Naive B cell (primary cell): ENCODE data around the gene GUCY2D. TPM values are rescaled to one million over a fixed set of nuclear protein-coding genes. Genes with fewer than 3 reads are reported as not detected.

ENCODE experiments used
- ATAC-seq, 2 donors: fragments of 150-1000 bp; cut with Tn5 transposase; 2 replicates each; pipeline ENCODE4 v1.10.0; 2021; ENCODE audit warnings: low read depth in 2 of 2, mild to moderate bottlenecking in 2 of 2, moderate library complexity in 2 of 2
- DNase-seq: peaks from one replicate; pipeline ENCODE4 v3.0.0; 2022
- H3K27ac Mint-ChIP-seq, 6 donors: one replicate each; pipeline ENCODE4 v1.8.0; 2020 to 2022; ENCODE audit warnings: mild to moderate bottlenecking in 6 of 6, mixed read lengths in 6 of 6, moderate library complexity in 5 of 6, inconsistent platforms in 2 of 6
- H3K27me3 Mint-ChIP-seq, 3 donors: one replicate each; pipeline ENCODE4 v1.8.0; 2021 to 2022; ENCODE audit warnings: mixed read lengths in 3 of 3, mild to moderate bottlenecking in 1 of 3
- H3K36me3 Mint-ChIP-seq, 2 donors: one replicate each; pipeline ENCODE4 v1.8.0; 2020 to 2022; ENCODE audit warnings: mixed read lengths in 2 of 2, inconsistent platforms in 1 of 2, mild to moderate bottlenecking in 1 of 2
- H3K4me1 Mint-ChIP-seq, 3 donors: one replicate each; pipeline ENCODE4 v1.8.0; 2020 to 2022; ENCODE audit warnings: mixed read lengths in 3 of 3, inconsistent platforms in 1 of 3, mild to moderate bottlenecking in 1 of 3, moderate library complexity in 1 of 3
- H3K4me3 Mint-ChIP-seq, 8 donors: one replicate each; pipeline ENCODE4 v1.8.0; 2020 to 2022; ENCODE audit warnings: mild to moderate bottlenecking in 8 of 8, mixed read lengths in 8 of 8, moderate library complexity in 8 of 8, inconsistent platforms in 2 of 8
- H3K9me3 Mint-ChIP-seq, 7 donors: one replicate each; pipeline ENCODE4 v1.8.0; 2020 to 2022; ENCODE audit warnings: mixed read lengths in 7 of 7, mild to moderate bottlenecking in 5 of 7, inconsistent platforms in 2 of 7, moderate library complexity in 1 of 7
- polyA plus RNA-seq, 6 donors: library from polyadenylated mRNA; unstranded; fragments of 300-500 nt; fragmentation: Illumina TruSeq; gene quantifications; one replicate each; pipeline ENCODE4 v1.2.3, GENCODE V29; 2021; ENCODE audit warnings: low read depth in 6 of 6

GUCY2D gene
- polyA plus RNA-seq, 6 donors from 2014 or later, result not detected

GRCh38 chr17:8046929-8047768 lies 44.7 kb downstream of the GUCY2D start:
- H3K27ac Mint-ChIP-seq, result no peak overlapping the region
- no peaks in the 10 kb centered on the region for H3K9me3 Mint-ChIP-seq
- peaks cover 0 to 4% (median 0%) of the 10 kb centered on the region in 3 donors for H3K4me1 Mint-ChIP-seq
- ATAC-seq (no peak), DNase-seq (no peak)
- peak overlapping the region in 1 of 8 donors; percentile 6 for H3K4me3 Mint-ChIP-seq
- no peaks in the 10 kb centered on the region for H3K36me3 Mint-ChIP-seq
- H3K27me3 Mint-ChIP-seq, result peaks cover 10 to 29% (median 24%) of the 10 kb centered on the region in 3 donors

GRCh38 chr17:8047769-8048110 lies 45.3 kb downstream of the GUCY2D start:
- peaks cover 10 to 29% (median 24%) of the 10 kb centered on the region in 3 donors for H3K27me3 Mint-ChIP-seq
- H3K4me3 Mint-ChIP-seq, result no peak overlapping the region
- ATAC-seq, result no peak
- no peaks in the 10 kb centered on the region for H3K9me3 Mint-ChIP-seq
- peaks cover 0 to 4% (median 0%) of the 10 kb centered on the region in 3 donors for H3K4me1 Mint-ChIP-seq
- DNase-seq, result no peak
- H3K36me3 Mint-ChIP-seq, result no peaks in the 10 kb centered on the region
- H3K27ac Mint-ChIP-seq, result peak overlapping the region in 1 of 6 donors; percentile 26

- ATAC-seq, result no peak
- no peak overlapping the region for H3K4me3 Mint-ChIP-seq
- peaks cover 5 to 25% (median 19%) of the 10 kb centered on the region in 3 donors for H3K27me3 Mint-ChIP-seq
- peaks cover 0 to 4% (median 0%) of the 10 kb centered on the region in 3 donors for H3K4me1 Mint-ChIP-seq
- no peaks in the 10 kb centered on the region for H3K36me3 Mint-ChIP-seq
- DNase-seq, result no peak
- no peak overlapping the region for H3K27ac Mint-ChIP-seq
- H3K9me3 Mint-ChIP-seq, result no peaks in the 10 kb centered on the region
Observed at GRCh38 chr17:8048236-8048635, 45.8 kb downstream of the GUCY2D start.

DNA sequence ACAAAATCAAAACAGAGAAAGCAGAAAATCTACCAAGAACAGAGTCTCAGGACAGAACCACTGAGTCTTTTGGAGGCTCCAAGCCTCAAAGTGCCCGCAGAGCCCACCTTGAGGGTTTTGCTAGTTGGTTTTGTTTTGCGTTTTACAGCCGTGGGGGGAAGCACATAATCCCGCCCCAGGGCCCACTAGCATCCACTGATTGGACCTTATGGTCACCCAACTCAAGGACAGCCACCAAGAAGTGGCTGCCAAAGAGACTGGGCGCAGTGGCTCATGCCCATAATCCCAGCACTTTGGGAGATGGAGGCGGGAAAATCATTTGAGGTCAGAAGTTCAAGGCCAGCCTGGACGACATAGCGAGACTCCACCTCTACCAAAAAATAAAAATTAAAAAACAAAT lies 46.3 kb downstream of the GUCY2D start:
- Mint-ChIP-seq H3K4me3 (no peak overlapping the region), H3K27ac (peak overlapping the region in 1 of 6 donors; percentile 83), H3K9me3 (no peaks in the 10 kb centered on the region)

DNA sequence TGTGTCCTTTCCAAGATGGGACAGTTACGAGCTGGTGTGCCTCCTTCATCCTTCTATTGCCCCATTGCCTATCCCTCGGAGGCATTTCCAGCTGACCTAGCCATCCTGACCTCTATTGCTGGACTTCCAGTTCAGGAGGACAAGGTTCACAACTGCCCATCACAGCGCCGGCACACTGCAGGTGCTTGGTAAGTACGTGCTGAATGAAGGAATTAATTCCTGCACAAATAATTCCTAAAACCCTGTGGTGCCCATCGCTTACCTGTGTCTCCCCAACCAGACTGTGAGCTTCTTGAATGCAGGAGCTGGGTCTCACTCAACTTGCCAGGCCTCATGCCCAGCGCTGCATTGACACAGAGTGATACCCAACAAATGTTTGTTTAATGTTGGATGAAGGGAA lies 49.4 kb downstream of the GUCY2D start:
- ATAC-seq, result no peak
- H3K36me3 Mint-ChIP-seq, result no peaks in the 10 kb centered on the region
- peak overlapping the region in 1 of 8 donors; percentile 35 for H3K4me3 Mint-ChIP-seq

More for the DNA sequence above, 46.3 kb downstream of the GUCY2D start:
- Mint-ChIP-seq H3K36me3 (no peaks in the 10 kb centered on the region), H3K4me1 (peaks cover 0 to 4% (median 0%) of the 10 kb centered on the region in 3 donors), H3K27me3 (peaks cover 0 to 20% (median 14%) of the 10 kb centered on the region in 3 donors)
- ATAC-seq (no peak), DNase-seq (no peak)

GRCh38 chr17:8052256-8053252 lies 50.1 kb downstream of the GUCY2D start:
- no peak overlapping the region for H3K27ac Mint-ChIP-seq
- ATAC-seq (no peak), DNase-seq (no peak)
- no peak overlapping the region for H3K4me3 Mint-ChIP-seq
- peaks cover 0 to under 1% (median 0%) of the 10 kb centered on the region in 3 donors for H3K27me3 Mint-ChIP-seq
- H3K4me1 Mint-ChIP-seq, result peaks cover 16 to 34% (median 26%) of the 10 kb centered on the region in 3 donors
- H3K36me3 Mint-ChIP-seq, result no peaks in the 10 kb centered on the region
- no peaks in the 10 kb centered on the region for H3K9me3 Mint-ChIP-seq

More for the DNA sequence above, 49.4 kb downstream of the GUCY2D start:
- Mint-ChIP-seq H3K4me1 (peaks cover 9 to 28% (median 19%) of the 10 kb centered on the region in 3 donors), H3K9me3 (no peaks in the 10 kb centered on the region), H3K27me3 (peaks cover 0 to 1% (median 0%) of the 10 kb centered on the region in 3 donors), H3K27ac (no peak overlapping the region)
- no peak for DNase-seq

DNA sequence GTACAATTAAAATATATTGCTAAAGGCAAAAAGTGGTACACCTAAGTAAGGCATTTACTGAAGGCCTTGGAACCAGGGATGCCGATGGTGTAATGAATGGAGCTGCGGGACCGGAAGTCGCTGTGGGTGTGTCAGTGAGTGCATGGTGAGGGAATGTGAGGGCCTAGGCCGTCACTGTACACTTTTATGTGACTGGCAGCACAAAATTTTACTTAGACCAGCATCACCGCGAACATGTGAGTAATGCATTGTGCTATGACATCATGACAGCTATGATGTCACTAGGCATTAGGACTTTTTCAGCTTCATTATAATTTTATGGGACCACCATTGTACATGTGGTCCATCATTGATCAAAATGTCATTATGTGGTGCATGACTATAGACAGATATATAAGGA lies 51.2 kb downstream of the GUCY2D start:
- no peaks in the 10 kb centered on the region for H3K36me3 Mint-ChIP-seq
- ATAC-seq, result no peak
- DNase-seq, result no peak
- no peak overlapping the region for H3K4me3 Mint-ChIP-seq
- H3K4me1 Mint-ChIP-seq, result peaks cover 17 to 37% (median 28%) of the 10 kb centered on the region in 3 donors
- no peak overlapping the region for H3K27ac Mint-ChIP-seq
- H3K27me3 Mint-ChIP-seq, result peaks cover 0 to 5% (median under 1%) of the 10 kb centered on the region in 3 donors
- no peaks in the 10 kb centered on the region for H3K9me3 Mint-ChIP-seq

DNA sequence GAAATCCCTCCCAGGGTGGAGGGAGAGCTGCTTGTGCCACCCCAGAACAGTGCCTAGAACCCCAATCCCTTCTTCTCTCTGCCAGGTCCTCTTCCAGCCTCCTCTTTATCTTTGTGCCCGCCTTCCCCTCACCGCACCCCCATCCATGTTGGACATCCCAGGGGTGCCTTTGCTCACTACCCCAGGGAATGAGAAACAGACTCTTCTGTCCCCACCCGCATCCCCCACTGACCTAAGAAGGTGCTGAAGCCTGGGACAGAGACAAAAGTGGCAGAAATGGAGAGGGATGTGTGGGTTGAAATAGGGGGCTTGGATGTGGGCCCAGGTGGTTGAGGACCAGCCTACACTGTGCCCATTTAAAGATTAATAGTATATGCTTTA lies 53.4 kb downstream of the GUCY2D start:
- Mint-ChIP-seq H3K36me3 (no peaks in the 10 kb centered on the region), H3K27me3 (peaks cover 0 to 13% (median 11%) of the 10 kb centered on the region in 3 donors), H3K27ac (peak overlapping the region in 5 of 6 donors; percentile 41 to 97 (median 83)), H3K9me3 (no peaks in the 10 kb centered on the region), H3K4me1 (peaks cover 17 to 39% (median 28%) of the 10 kb centered on the region in 3 donors), H3K4me3 (peak overlapping the region in 6 of 8 donors; percentile 3 to 86 (median 62))
- DNase-seq (no peak), ATAC-seq (no peak)

- Mint-ChIP-seq H3K27ac (peak overlapping the region in 5 of 6 donors; percentile 18 to 97 (median 83)), H3K27me3 (peaks cover 0 to 19% (median 11%) of the 10 kb centered on the region in 3 donors), H3K36me3 (no peaks in the 10 kb centered on the region), H3K9me3 (no peaks in the 10 kb centered on the region), H3K4me1 (peaks cover 17 to 39% (median 28%) of the 10 kb centered on the region in 3 donors), H3K4me3 (peak overlapping the region in 7 of 8 donors; percentile 37 to 86 (median 58))
- peak; percentile 69 to 76 for ATAC-seq
- peak; percentile 48 for DNase-seq
Observed at GRCh38 chr17:8056232-8056975, 54.0 kb downstream of the GUCY2D start.

DNA sequence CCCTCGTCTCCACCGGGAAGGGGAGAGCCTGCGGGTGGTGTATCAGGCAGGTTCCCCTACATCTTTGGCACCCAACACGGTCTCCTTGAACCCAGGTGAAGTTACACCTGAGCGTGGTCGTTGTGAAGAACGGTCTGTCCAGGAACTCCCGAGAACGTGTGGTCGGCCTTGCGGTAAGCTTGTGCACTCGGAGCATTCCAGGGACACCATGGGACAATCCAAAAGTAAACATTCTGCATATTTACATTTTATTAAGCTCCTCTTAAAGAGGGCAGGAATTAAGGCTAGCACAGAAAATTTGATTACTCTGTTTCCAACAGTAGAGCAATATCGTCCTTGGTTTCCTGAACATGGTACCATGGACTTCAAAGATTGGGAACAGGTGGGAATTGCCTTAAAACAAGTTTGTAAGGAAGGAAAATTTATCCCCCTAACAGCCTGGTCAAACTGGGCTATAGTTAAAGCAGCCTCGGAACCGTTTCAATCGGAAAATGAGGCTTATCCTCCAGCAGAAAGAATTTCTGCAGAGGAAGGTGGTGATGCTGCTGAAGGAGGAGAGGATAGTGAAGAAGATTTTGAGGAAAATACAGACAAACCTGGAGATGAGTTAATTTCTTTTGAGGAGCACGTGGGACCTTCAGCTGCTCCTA lies 54.7 kb downstream of the GUCY2D start:
- Mint-ChIP-seq H3K36me3 (no peaks in the 10 kb centered on the region), H3K9me3 (no peaks in the 10 kb centered on the region), H3K4me1 (peaks cover 17 to 39% (median 28%) of the 10 kb centered on the region in 3 donors), H3K27me3 (peaks cover 5 to 25% (median 17%) of the 10 kb centered on the region in 3 donors), H3K4me3 (peak overlapping the region; percentile 37 to 86 (median 44)), H3K27ac (peak overlapping the region in 2 of 6 donors; percentile 71 to 91)
- no peak for DNase-seq
- no peak for ATAC-seq

GRCh38 chr17:8057691-8058114 lies 55.3 kb downstream of the GUCY2D start:
- peak overlapping the region in 6 of 8 donors; percentile 20 to 86 (median 48) for H3K4me3 Mint-ChIP-seq
- H3K9me3 Mint-ChIP-seq, result no peaks in the 10 kb centered on the region
- peaks cover 17 to 39% (median 28%) of the 10 kb centered on the region in 3 donors for H3K4me1 Mint-ChIP-seq
- ATAC-seq, result peak; percentile 79
- no peaks in the 10 kb centered on the region for H3K36me3 Mint-ChIP-seq
- peaks cover 11 to 30% (median 23%) of the 10 kb centered on the region in 3 donors for H3K27me3 Mint-ChIP-seq
- peak; percentile 72 for DNase-seq
- H3K27ac Mint-ChIP-seq, result peak overlapping the region in 3 of 6 donors; percentile 29 to 82 (median 71)

GRCh38 chr17:8059131-8059530 lies 56.7 kb downstream of the GUCY2D start:
- Mint-ChIP-seq H3K36me3 (no peaks in the 10 kb centered on the region), H3K27ac (peak overlapping the region in 1 of 6 donors; percentile 69), H3K4me3 (no peak overlapping the region), H3K27me3 (peaks cover 24 to 40% (median 36%) of the 10 kb centered on the region in 3 donors), H3K4me1 (peaks cover 17 to 39% (median 28%) of the 10 kb centered on the region in 3 donors), H3K9me3 (no peaks in the 10 kb centered on the region)
- ATAC-seq (no peak), DNase-seq (no peak)
